Adrenal gland (tissue), 5 donors: ENCODE data around the gene ENTR1.
"Not testable (repeated sequence)": the region's sequence is repeated elsewhere in the genome, so short reads cannot be mapped to it uniquely, and the experiment has no call there.

ENCODE experiments used
- CTCF ChIP-seq, 6 experiments: fragments of 450-650 bp in 4 of 6; fragments of 200-600 bp in 2 of 6; sonication (generic) in 1 of 6; IDR thresholded peaks; 1 replicate in 5 of 6; 2 replicates in 1 of 6; pipeline versions ENCODE4 v1.5.1 to v1.8.0; 2016 to 2021; ENCODE audit warnings: antibody characterized with exemption in 6 of 6, mild to moderate bottlenecking in 2 of 6, moderate library complexity in 1 of 6
- POLR2A ChIP-seq, 2 donors: fragments of 450-650 bp; IDR thresholded peaks; one replicate each; pipeline ENCODE4 v1.6.1; 2017; ENCODE audit warnings: antibody characterized with exemption in 2 of 2, mild to moderate bottlenecking in 2 of 2, moderate library complexity in 1 of 2
- donor health status: DM: no; HTN: no; CAD: no.

GRCh38 chr9:136425367-136425766 is 15.0 kb upstream of the ENTR1 start:
- TF ChIP-seq CTCF, POLR2A (IDR thresholded peaks at IDR 0.05): not testable (repeated sequence)
